Activated naive CD8-positive, alpha-beta T cell treated with anti-CD3 and anti-CD28 coated beads, Interleukin-2, amount 50 U/mL, for 24 hours (primary cell): ENCODE data around the gene TMEM145.
"Not testable (repeated sequence)": the region's sequence is repeated elsewhere in the genome, so short reads cannot be mapped to it uniquely, and the experiment has no call there.

ENCODE experiments used
- ATAC-seq: fragments of 150-1000 bp; cut with Tn5 transposase; one replicate; pipeline ENCODE4 v1.10.0; 2021
- DNase-seq: peaks from one replicate; pipeline ENCODE4 v3.0.0; 2021
- H3K27ac Mint-ChIP-seq: one replicate; pipeline ENCODE4 v1.8.0; 2021; ENCODE audit warnings: mild to moderate bottlenecking, mixed read lengths
- H3K27me3 Mint-ChIP-seq: one replicate; pipeline ENCODE4 v1.8.0; 2021; ENCODE audit warnings: mixed read lengths
- H3K36me3 Mint-ChIP-seq: one replicate; pipeline ENCODE4 v1.8.0; 2021; ENCODE audit warnings: low read depth, mixed read lengths
- H3K4me1 Mint-ChIP-seq: one replicate; pipeline ENCODE4 v1.8.0; 2021; ENCODE audit warnings: mixed read lengths
- H3K4me3 Mint-ChIP-seq: one replicate; pipeline ENCODE4 v1.8.0; 2021; ENCODE audit warnings: mild to moderate bottlenecking, moderate library complexity, mixed read lengths
- H3K9me3 Mint-ChIP-seq: one replicate; pipeline ENCODE4 v1.8.0; 2021; ENCODE audit warnings: mixed read lengths

TMEM145 gene

DNA sequence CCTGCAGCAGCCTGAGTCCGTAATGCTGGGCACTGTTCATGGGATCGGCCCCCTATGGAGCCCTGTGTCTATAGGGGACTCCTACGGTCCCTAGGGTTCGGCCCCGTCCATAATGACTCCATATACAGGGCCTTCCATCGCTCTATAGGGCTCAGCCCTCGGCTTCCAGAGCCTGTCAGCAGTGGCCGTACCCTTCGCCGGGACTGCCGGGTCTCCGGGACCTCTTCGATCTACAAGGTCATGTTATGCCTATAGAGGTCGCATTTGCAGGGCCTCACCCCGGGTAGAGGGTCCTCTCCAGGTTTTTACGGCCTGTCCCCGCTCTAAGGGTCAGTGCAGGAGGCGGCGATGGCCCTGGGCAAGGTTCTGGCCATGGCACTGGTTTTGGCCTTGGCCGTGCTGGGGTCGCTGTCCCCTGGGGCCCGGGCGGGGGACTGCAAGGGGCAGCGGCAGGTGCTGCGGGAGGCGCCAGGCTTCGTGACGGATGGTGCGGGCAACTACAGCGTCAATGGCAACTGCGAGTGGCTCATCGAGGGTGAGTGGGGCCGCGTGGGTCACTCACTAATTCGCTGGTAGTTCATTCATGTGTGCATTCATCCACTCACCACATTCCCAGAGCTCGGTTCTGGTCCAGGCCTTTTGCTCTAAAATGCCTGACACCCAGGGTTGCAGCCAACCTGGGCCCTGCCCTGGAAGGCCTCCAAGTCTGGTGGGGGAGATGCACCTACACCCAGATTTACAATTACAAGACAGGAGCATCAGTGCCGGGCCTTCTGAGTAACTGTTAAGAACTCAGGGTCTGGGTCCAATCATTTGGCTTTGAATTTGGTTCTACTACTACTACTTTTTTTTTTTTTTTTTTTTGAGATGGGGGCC is 13.0 kb downstream of the TMEM145 start:
- DNase-seq (peak; percentile 37), ATAC-seq (peak; percentile 2)
- peak overlapping the region; percentile 89 for H3K27ac Mint-ChIP-seq
- peak overlapping the region; percentile 83 for H3K4me3 Mint-ChIP-seq
- H3K9me3 Mint-ChIP-seq, result no peaks in the 10 kb centered on the region
- H3K36me3 Mint-ChIP-seq, result no peaks in the 10 kb centered on the region
- peaks cover 17% of the 10 kb centered on the region for H3K27me3 Mint-ChIP-seq
- peaks cover 18% of the 10 kb centered on the region for H3K4me1 Mint-ChIP-seq

DNA sequence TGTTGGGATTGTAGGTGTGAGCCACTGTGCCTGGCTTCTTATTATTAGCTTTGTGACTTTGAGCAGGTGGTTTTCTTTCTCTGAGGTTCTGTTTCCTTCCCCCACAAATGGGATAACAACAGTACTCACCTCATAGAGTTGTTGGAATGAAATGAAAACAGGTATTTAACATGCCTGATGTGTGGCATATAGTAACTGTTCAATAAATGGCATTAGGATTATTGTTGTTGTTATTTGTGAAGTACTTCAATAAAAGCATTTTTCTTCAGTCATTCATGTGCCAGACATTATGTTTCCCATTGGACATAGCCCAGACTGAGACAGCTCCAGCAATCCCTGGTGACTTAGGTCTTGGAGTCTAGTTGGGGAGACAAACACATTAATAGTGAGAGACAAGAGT is 13.9 kb downstream of the TMEM145 start:
- DNase-seq, result no peak
- Mint-ChIP-seq H3K27ac (no peak overlapping the region), H3K4me1 (peaks cover 18% of the 10 kb centered on the region), H3K4me3 (peak overlapping the region; percentile 83), H3K36me3 (no peaks in the 10 kb centered on the region), H3K9me3 (no peaks in the 10 kb centered on the region), H3K27me3 (peaks cover 17% of the 10 kb centered on the region)
- no peak for ATAC-seq

DNA sequence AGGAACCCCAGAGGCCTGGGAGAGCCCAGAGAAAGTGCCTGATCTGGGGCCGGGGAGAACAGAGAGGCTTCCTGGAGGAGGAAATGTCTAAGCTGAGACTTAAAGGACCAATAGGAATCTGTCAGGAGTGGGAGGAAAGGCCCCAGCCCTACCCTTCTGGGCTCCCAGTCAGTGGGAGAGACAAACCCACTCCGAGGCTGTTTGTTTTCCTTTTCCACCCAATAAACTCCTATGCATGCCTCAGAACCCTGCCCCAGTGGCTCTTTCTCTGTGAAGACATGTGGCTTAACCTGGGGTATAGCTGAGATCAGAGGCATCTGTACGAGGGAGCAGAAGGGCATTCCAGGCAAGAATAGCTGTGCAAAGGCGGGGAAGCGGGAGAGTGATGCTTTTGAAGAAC is 14.3 kb downstream of the TMEM145 start:
- H3K27me3 Mint-ChIP-seq, result peaks cover 16% of the 10 kb centered on the region
- ATAC-seq, result no peak
- H3K4me1 Mint-ChIP-seq, result peaks cover 18% of the 10 kb centered on the region
- no peak overlapping the region for H3K27ac Mint-ChIP-seq
- H3K36me3 Mint-ChIP-seq, result no peaks in the 10 kb centered on the region
- DNase-seq, result no peak
- H3K4me3 Mint-ChIP-seq, result no peak overlapping the region
- no peaks in the 10 kb centered on the region for H3K9me3 Mint-ChIP-seq

DNA sequence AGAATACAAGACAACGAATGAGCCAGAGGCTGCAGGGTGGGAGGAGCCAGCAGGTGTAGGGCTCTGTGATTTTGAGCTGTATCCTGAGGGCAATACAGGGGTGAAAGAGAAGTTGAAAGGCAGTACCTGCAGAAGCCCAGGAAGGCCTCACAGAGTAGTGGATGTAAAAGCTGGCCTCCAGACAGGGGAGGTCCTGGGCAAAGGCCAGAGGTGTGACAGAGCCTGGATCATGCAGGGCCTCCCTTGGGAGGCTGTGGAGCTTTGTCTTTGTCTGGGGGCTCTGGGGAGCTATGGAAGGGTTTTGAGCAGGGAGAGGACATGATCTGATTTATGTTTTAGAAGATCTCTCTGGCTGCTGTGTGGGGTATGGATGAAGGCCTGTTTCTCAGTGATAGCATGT is 15.0 kb downstream of the TMEM145 start:
- peaks cover 18% of the 10 kb centered on the region for H3K4me1 Mint-ChIP-seq
- H3K4me3 Mint-ChIP-seq, result no peak overlapping the region
- DNase-seq, result no peak
- peaks cover 12% of the 10 kb centered on the region for H3K27me3 Mint-ChIP-seq
- H3K9me3 Mint-ChIP-seq, result no peaks in the 10 kb centered on the region
- H3K27ac Mint-ChIP-seq, result no peak overlapping the region
- ATAC-seq, result no peak
- no peaks in the 10 kb centered on the region for H3K36me3 Mint-ChIP-seq

DNA sequence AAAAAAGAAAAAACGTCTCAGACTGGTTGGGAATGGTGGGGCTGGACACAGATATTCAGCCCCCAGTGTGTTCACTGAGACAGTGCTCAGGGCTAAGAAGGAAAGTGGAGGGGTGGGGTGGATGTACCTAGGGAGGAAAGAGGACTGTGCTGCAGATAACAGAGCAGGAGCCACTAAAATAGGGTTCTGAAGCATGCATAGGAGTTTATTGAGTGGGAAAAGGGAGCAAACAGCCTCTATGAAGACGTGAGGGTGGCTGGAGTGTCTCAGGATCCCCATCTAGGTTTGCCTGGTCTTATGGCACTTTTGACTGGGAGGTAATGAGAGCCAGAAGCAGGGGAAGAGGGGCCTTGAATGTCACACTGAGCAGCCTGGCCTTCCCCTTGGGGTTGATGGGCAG is 15.7 kb downstream of the TMEM145 start:
- H3K36me3 Mint-ChIP-seq, result no peaks in the 10 kb centered on the region
- H3K4me1 Mint-ChIP-seq, result peaks cover 18% of the 10 kb centered on the region
- DNase-seq, result no peak
- no peak overlapping the region for H3K27ac Mint-ChIP-seq
- no peaks in the 10 kb centered on the region for H3K9me3 Mint-ChIP-seq
- no peak overlapping the region for H3K4me3 Mint-ChIP-seq
- ATAC-seq, result no peak
- peaks cover 6% of the 10 kb centered on the region for H3K27me3 Mint-ChIP-seq

DNA sequence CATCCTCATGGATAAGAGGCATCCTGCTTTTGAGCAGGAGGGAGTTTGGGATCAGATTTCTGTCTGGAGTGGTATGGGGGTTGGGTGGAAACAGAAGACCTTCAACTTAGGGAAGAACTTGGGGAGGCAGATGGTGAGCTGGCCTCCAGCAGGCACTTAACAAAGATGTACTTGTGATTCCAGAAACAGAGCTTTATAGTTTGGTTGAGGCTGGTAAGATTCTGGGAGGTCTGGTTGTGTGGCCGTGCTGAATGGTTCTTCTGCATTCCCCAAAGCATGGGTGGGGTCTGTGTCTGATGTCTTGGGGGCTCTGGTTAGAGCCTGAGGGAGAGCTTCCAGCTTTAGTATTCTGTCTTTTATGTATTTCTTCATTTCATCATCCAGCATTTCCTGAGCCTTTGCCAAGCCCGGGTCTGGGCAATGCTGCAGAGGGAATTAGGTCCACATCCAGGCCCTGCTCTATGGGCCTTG is 17.2 kb downstream of the TMEM145 start:
- H3K36me3 Mint-ChIP-seq, result no peaks in the 10 kb centered on the region
- H3K4me1 Mint-ChIP-seq, result peaks cover 11% of the 10 kb centered on the region
- no peak for DNase-seq
- no peak overlapping the region for H3K27ac Mint-ChIP-seq
- no peaks in the 10 kb centered on the region for H3K9me3 Mint-ChIP-seq
- H3K27me3 Mint-ChIP-seq, result no peaks in the 10 kb centered on the region
- no peak overlapping the region for H3K4me3 Mint-ChIP-seq
- no peak for ATAC-seq

GRCh38 chr19:42331333-42331732 is 18.2 kb downstream of the TMEM145 start:
- not testable (repeated sequence) for ATAC-seq, H3K4me3 Mint-ChIP-seq, H3K27ac Mint-ChIP-seq

GRCh38 chr19:42332059-42332458 is 18.9 kb downstream of the TMEM145 start:
- no peak for DNase-seq
- Mint-ChIP-seq H3K4me3 (no peak overlapping the region), H3K36me3 (no peaks in the 10 kb centered on the region), H3K9me3 (no peaks in the 10 kb centered on the region), H3K4me1 (peaks cover 2% of the 10 kb centered on the region), H3K27me3 (no peaks in the 10 kb centered on the region), H3K27ac (no peak overlapping the region)
- no peak for ATAC-seq

More at GRCh38 chr19:42331333-42331732, 18.2 kb downstream of the TMEM145 start:
- not testable (repeated sequence) for DNase-seq, H3K4me1 Mint-ChIP-seq, H3K36me3 Mint-ChIP-seq, H3K27me3 Mint-ChIP-seq, H3K9me3 Mint-ChIP-seq

- Mint-ChIP-seq H3K4me3 (no peak overlapping the region), H3K9me3 (no peaks in the 10 kb centered on the region), H3K27me3 (no peaks in the 10 kb centered on the region), H3K4me1 (no peaks in the 10 kb centered on the region), H3K36me3 (no peaks in the 10 kb centered on the region), H3K27ac (no peak overlapping the region)
- DNase-seq, result no peak
- no peak for ATAC-seq
Observed at GRCh38 chr19:42333018-42333417, 19.9 kb downstream of the TMEM145 start.

DNA sequence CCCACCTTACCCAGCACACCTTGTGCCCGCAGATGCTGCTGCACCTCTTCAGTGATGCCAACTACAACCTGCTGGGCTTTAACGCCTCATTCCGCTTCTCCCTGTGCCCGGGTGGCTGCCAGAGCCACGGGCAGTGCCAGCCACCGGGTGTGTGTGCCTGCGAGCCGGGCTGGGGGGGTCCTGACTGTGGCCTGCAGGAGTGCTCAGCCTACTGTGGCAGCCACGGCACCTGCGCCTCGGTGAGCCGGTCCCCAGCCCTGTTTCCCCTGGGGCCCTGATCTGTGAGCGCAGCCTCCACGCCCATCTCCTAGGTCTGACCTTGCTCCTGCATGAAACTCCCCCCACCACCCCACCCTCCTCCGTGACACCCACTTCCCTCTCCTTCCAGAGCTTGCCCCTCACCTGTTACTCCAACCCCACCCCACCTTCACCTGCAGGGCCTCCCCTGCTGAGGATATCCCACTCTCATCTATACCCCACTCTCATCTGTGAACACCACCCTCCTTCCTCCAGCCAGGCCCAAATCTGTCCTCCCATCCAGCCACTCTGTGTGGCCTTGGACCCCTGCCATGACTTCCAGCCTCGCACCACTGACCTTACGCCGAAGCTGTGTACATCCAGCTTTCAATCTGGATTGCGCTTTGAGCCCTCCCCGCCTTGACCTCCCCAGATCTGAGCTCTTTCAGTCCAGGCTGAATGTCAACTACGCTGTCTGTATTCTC is 21.0 kb downstream of the TMEM145 start:
- ATAC-seq (peak; percentile 12), DNase-seq (no peak)
- H3K9me3 Mint-ChIP-seq, result no peaks in the 10 kb centered on the region
- no peak overlapping the region for H3K4me3 Mint-ChIP-seq
- peaks cover 2% of the 10 kb centered on the region for H3K36me3 Mint-ChIP-seq
- H3K27me3 Mint-ChIP-seq, result no peaks in the 10 kb centered on the region
- H3K27ac Mint-ChIP-seq, result no peak overlapping the region
- H3K4me1 Mint-ChIP-seq, result no peaks in the 10 kb centered on the region

- peaks cover 3% of the 10 kb centered on the region for H3K4me1 Mint-ChIP-seq
- H3K36me3 Mint-ChIP-seq, result peaks cover 2% of the 10 kb centered on the region
- no peak overlapping the region for H3K4me3 Mint-ChIP-seq
- no peak overlapping the region for H3K27ac Mint-ChIP-seq
- H3K27me3 Mint-ChIP-seq, result no peaks in the 10 kb centered on the region
- ATAC-seq (no peak), DNase-seq (no peak)
- no peaks in the 10 kb centered on the region for H3K9me3 Mint-ChIP-seq
Observed at GRCh38 chr19:42334697-42335373, 21.7 kb downstream of the TMEM145 start.

DNA sequence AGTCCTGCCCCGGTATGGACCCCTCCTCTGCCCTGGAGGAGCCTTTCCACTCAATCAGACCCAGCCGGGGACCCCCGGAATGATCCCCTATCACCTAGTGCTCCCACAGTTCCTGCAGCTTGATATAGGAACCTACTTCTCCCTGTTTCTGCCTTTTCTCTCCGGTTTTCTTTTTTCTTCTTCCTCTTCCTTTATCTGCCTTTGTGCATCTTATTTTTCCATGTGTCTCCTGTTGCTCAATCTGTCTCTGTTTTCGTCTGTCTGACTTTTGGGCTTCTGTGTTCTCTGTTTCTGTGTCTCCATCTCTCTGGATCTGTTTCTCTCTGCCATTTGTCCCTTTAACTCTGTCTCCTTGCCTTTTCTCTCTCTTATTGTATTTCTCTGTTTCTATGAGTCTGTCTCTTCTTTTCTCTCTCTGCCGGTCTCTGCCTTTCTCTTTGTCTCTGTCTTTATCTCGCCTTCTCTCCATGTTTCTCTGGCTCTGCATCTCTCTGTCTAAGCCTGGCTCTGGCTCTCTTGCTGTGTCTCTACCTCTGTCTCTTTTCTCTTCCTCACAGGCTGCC is 22.3 kb downstream of the TMEM145 start:
- H3K27ac Mint-ChIP-seq, result no peak overlapping the region
- DNase-seq (no peak), ATAC-seq (no peak)
- no peaks in the 10 kb centered on the region for H3K27me3 Mint-ChIP-seq
- no peaks in the 10 kb centered on the region for H3K9me3 Mint-ChIP-seq
- peaks cover 2% of the 10 kb centered on the region for H3K36me3 Mint-ChIP-seq
- peaks cover 3% of the 10 kb centered on the region for H3K4me1 Mint-ChIP-seq
- no peak overlapping the region for H3K4me3 Mint-ChIP-seq

DNA sequence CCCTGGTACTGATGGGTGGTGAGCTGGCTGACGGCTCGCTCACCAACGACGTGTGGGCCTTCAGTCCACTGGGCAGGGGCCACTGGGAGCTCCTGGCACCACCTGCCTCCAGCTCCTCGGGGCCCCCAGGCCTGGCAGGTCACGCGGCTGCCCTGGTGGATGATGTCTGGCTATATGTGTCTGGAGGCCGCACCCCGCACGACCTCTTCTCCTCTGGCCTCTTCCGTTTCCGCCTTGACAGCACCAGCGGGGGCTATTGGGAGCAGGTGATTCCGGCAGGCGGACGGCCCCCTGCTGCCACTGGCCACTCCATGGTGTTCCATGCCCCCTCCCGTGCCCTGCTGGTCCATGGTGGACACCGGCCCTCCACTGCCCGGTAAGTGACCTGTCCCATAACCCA is 22.9 kb downstream of the TMEM145 start:
- Mint-ChIP-seq H3K4me1 (peaks cover 3% of the 10 kb centered on the region), H3K27me3 (no peaks in the 10 kb centered on the region), H3K9me3 (no peaks in the 10 kb centered on the region), H3K4me3 (no peak overlapping the region), H3K27ac (no peak overlapping the region), H3K36me3 (peaks cover 2% of the 10 kb centered on the region)
- ATAC-seq (no peak), DNase-seq (no peak)

- not testable (repeated sequence) for H3K27me3 Mint-ChIP-seq, H3K4me3 Mint-ChIP-seq, H3K27ac Mint-ChIP-seq, H3K4me1 Mint-ChIP-seq, H3K36me3 Mint-ChIP-seq, H3K9me3 Mint-ChIP-seq, DNase-seq, ATAC-seq
Observed at GRCh38 chr19:42339126-42339860, 26.2 kb downstream of the TMEM145 start.
